MM.1S (cell line): ENCODE results near the gene NETO2.

Experiments used
- DNase-seq: peaks from one replicate; pipeline ENCODE4 v3.0.0-alpha.2; 2015
- H2AFZ ChIP-seq: fragments of 300-600 bp; sonication (generic); 2 replicates; pipeline ENCODE4 v1.6.0; 2016; ENCODE audit warnings: antibody characterized with exemption, low read length
- H3F3A ChIP-seq: fragments of 300-600 bp; sonication (generic); 2 replicates; pipeline ENCODE4 v1.6.1; 2016; ENCODE audit warnings: mild to moderate bottlenecking, antibody characterized with exemption, low read length, moderate library complexity, mixed read lengths; ENCODE audit not compliant: insufficient read depth
- H3K27ac ChIP-seq: fragments of 300-600 bp; sonication (generic); 2 replicates; pipeline ENCODE4 v1.5.1; 2016; ENCODE audit warnings: mild to moderate bottlenecking, low read length
- H3K27me3 ChIP-seq: fragments of 300-600 bp; sonication (generic); replicated peaks from 2 replicates; pipeline ENCODE4 v1.6.0; 2016; ENCODE audit warnings: low read length; ENCODE audit not compliant: insufficient read depth
- H3K36me3 ChIP-seq: fragments of 300-600 bp; sonication (generic); replicated peaks from 2 replicates; pipeline ENCODE4 v1.6.1; 2016; ENCODE audit warnings: mild to moderate bottlenecking, low read length, mixed read lengths; ENCODE audit not compliant: insufficient read depth
- H3K4me1 ChIP-seq: fragments of 300-600 bp; sonication (generic); 2 replicates; pipeline ENCODE4 v1.6.1; 2016; ENCODE audit warnings: low read length, mixed read lengths
- H3K4me2 ChIP-seq: fragments of 300-600 bp; sonication (generic); 2 replicates; pipeline ENCODE4 v1.6.0; 2016; ENCODE audit warnings: low read depth, low read length
- H3K4me3 ChIP-seq: fragments of 300-600 bp; sonication (generic); 2 replicates; pipeline ENCODE4 v1.5.1; 2016; ENCODE audit warnings: low read length, mixed read lengths
- H3K79me2 ChIP-seq: fragments of 300-600 bp; sonication (generic); 2 replicates; pipeline ENCODE4 v1.6.1; 2016; ENCODE audit warnings: mixed run types, low read length, mixed read lengths
- H3K9ac ChIP-seq: fragments of 300-600 bp; sonication (generic); 2 replicates; pipeline ENCODE4 v1.6.1; 2016; ENCODE audit warnings: low read length, mixed read lengths
- H3K9me2 ChIP-seq: fragments of 300-600 bp; sonication (generic); replicated peaks from 2 replicates; pipeline ENCODE4 v1.6.1; 2016; ENCODE audit warnings: mild to moderate bottlenecking, low read length, mixed read lengths; ENCODE audit not compliant: insufficient read depth
- H3K9me3 ChIP-seq: fragments of 300-600 bp; sonication (generic); replicated peaks from 2 replicates; pipeline ENCODE4 v1.6.1; 2016; ENCODE audit warnings: mild to moderate bottlenecking, low read length, mixed read lengths; ENCODE audit not compliant: insufficient read depth
- H4K20me1 ChIP-seq: fragments of 300-600 bp; sonication (generic); 2 replicates; pipeline ENCODE4 v1.6.1; 2016; ENCODE audit warnings: mild to moderate bottlenecking, low read length, moderate library complexity, mixed read lengths; ENCODE audit not compliant: insufficient read depth
- EZH2 ChIP-seq: fragments of 300-600 bp; sonication (generic); optimal IDR thresholded peaks from 2 replicates; pipeline ENCODE3; 2017; ENCODE audit warnings: low read depth, mild to moderate bottlenecking, antibody characterized with exemption, low read length, mixed read lengths
- EZH2phosphoT487 ChIP-seq: fragments of 300-600 bp; sonication (generic); IDR thresholded peaks from 2 replicates; pipeline ENCODE4 v1.6.1; 2018; ENCODE audit warnings: antibody characterized with exemption, low read length
- TF ChIP-seq, protein P1 (sequence below): fragments of 300-600 bp; sonication (generic); IDR thresholded peaks from 2 replicates; pipeline ENCODE4 v1.5.1; 2016; ENCODE audit warnings: antibody characterized with exemption, low read length, mixed read lengths

NETO2 gene

DNA sequence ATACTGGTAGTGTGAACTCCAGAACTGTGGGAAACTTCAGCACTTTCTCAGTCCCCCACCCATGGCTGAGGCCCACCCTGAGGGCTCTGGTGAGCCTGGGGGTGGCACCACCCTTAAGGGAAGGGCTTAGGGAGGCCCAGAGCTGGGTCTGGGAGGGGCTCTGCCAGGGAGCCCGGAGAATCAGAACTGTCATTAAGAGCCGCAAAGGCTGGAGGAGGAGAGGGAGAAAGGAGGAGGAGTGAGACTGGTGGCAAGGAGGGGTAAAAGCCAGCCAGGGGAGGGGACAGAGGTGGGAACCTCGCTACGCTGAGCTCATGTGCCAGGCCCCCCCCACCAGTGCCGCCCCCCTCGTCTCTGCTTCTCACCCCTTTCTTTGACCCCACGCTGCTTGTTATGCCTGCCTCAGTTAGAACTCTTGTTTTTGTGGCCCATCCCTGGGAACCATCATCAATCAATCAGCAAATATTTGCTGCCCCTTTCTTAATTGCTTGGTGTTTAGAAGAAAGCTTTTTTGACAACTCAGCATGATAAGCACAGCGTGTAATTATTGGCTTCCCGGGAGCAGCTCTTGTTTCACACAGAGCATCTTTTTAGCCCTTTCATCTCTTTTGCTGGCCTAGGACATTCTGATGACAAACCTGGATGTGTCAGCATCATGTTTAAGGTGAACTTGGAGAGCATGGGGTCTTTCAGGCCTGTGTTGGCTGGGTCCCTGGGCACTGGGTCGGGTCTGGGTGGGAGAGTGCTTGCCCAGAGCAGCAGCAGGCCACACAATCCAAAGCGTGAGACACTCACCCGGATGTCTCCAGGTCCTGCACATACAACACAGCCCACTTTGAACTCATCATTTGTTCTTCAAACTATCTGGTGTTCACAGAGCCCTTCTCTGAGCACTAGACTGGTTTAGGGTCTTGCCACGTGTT lies 77.7 kb downstream of the NETO2 start:
- DNase-seq = no peak
- Histone ChIP-seq H3K4me1 (peaks cover 6% of the 10 kb centered on the region), H3K9ac (no peak overlapping the region), H3K27ac (no peak overlapping the region), H3K79me2 (no peaks in the 10 kb centered on the region), H3K9me3 (no peaks in the 10 kb centered on the region), H4K20me1 (no peaks in the 10 kb centered on the region), H3K27me3 (no peaks in the 10 kb centered on the region), H3K4me3 (no peak overlapping the region), H3K36me3 (no peaks in the 10 kb centered on the region), H3F3A (no peaks in the 10 kb centered on the region), H3K9me2 (no peaks in the 10 kb centered on the region), H3K4me2 (no peak overlapping the region), H2AFZ (no peak overlapping the region)
- TF ChIP-seq, protein P1, sequence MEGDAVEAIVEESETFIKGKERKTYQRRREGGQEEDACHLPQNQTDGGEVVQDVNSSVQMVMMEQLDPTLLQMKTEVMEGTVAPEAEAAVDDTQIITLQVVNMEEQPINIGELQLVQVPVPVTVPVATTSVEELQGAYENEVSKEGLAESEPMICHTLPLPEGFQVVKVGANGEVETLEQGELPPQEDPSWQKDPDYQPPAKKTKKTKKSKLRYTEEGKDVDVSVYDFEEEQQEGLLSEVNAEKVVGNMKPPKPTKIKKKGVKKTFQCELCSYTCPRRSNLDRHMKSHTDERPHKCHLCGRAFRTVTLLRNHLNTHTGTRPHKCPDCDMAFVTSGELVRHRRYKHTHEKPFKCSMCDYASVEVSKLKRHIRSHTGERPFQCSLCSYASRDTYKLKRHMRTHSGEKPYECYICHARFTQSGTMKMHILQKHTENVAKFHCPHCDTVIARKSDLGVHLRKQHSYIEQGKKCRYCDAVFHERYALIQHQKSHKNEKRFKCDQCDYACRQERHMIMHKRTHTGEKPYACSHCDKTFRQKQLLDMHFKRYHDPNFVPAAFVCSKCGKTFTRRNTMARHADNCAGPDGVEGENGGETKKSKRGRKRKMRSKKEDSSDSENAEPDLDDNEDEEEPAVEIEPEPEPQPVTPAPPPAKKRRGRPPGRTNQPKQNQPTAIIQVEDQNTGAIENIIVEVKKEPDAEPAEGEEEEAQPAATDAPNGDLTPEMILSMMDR = no peak
- TF ChIP-seq EZH2 (no peak), EZH2phosphoT487 (no peak)

DNA sequence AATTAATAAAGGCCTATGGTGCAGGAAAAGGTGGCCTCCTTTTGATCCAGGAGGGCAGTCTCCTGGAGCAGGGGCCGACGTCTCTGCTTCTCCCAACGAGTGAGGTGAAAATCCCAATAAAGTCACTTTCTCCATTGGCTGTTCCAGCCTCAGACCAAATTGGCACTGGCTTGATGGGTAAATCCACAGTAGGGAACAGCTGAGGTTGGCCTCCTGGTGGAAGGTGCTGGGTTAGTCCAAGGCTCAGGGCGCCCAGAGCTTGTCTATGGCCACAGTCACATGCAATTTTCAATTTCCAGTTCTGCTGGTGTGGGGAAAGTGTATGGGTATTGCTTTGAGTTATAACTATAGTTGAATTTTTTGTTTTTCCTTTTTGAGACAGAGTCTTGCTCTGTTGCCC lies 79.0 kb downstream of the NETO2 start:
- Histone ChIP-seq H3K36me3 (no peaks in the 10 kb centered on the region), H3K27me3 (no peaks in the 10 kb centered on the region), H2AFZ (no peak overlapping the region), H3K9me3 (no peaks in the 10 kb centered on the region), H3F3A (no peaks in the 10 kb centered on the region), H4K20me1 (no peaks in the 10 kb centered on the region), H3K4me3 (no peak overlapping the region), H3K4me1 (peaks cover 6% of the 10 kb centered on the region), H3K9ac (no peak overlapping the region), H3K27ac (no peak overlapping the region), H3K9me2 (no peaks in the 10 kb centered on the region), H3K79me2 (no peaks in the 10 kb centered on the region), H3K4me2 (no peak overlapping the region)
- no peak for DNase-seq
- TF ChIP-seq, protein P1 = no peak
- TF ChIP-seq EZH2 = no peak

DNA sequence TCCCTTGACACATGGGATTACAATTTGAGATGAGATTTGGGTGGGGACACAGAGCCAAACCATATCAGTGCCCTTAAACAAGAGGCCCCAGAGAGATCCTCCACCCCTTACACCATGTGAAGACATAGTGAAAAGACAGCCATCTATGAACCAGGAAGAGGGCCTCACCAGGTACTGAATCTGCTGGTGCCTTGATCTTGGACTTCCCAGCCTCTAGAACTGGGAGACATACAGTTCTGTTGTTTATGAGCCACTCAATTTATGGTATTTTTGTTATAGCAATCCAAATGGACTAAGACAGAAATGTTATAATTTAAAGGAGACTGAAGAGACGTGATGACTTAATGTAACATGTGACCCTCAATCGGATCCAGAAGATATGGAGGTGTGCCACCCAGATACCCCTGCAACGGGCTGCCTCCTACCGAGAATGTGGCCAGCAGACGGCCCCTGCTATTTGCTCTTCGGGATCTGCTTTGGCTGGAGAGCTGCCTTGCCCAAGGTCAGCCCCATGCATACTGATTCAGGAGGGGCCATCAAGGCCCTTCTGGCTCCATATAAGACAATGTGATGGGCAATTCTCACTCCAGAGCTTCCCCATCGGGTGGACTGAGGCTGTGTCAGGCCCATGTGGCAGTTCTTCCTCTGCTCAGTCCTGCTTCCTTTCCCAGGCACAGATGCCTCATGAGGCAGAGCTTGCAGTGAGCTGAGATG lies 80.6 kb downstream of the NETO2 start:
- H4K20me1 ChIP-seq = no peaks in the 10 kb centered on the region
- no peaks in the 10 kb centered on the region for H3K9me2 ChIP-seq
- TF ChIP-seq EZH2 = no peak
- TF ChIP-seq, protein P1 = no peak
- TF ChIP-seq EZH2phosphoT487 = no peak
- H3K4me1 ChIP-seq = no peaks in the 10 kb centered on the region
- H3F3A ChIP-seq = no peaks in the 10 kb centered on the region
- H3K27me3 ChIP-seq = no peaks in the 10 kb centered on the region
- no peak overlapping the region for H3K27ac ChIP-seq
- no peak overlapping the region for H3K4me2 ChIP-seq
- H3K36me3 ChIP-seq = no peaks in the 10 kb centered on the region
- no peak overlapping the region for H3K9ac ChIP-seq
- H2AFZ ChIP-seq = no peak overlapping the region
- no peak for DNase-seq
- H3K4me3 ChIP-seq = no peak overlapping the region
- no peaks in the 10 kb centered on the region for H3K79me2 ChIP-seq
- no peaks in the 10 kb centered on the region for H3K9me3 ChIP-seq
